BJ (cell line): ENCODE measurements around the gene HSPD1. TPM values are rescaled to one million over a fixed set of nuclear protein-coding genes. Genes with fewer than 3 reads are reported as not detected.
"Not testable (repeated sequence)": the region's sequence is repeated elsewhere in the genome, so short reads cannot be mapped to it uniquely, and the experiment has no call there.

Experiments used
- CTCF ChIA-PET: fragments of 350-600 bp; formaldehyde crosslinking; extraction: SDS; loops from one replicate; lab custom pipeline; 2021; ENCODE audit warnings: antibody characterized with exemption, inconsistent platforms; lab: Yijun Ruan, JAX
- POLR2A ChIA-PET: fragments of 300-600 bp; sonication (Branson Sonifier 250); formaldehyde crosslinking; extraction: SDS; loops from one replicate; lab custom pipeline; 2021; ENCODE audit warnings: antibody characterized with exemption; lab: Charles Lee
- DNase-seq: peaks from one replicate; pipeline ENCODE4 v3.0.0-alpha.2; 2011; ENCODE audit warnings: low read depth
- H3K27me3 ChIP-seq: 2 replicates; pipeline ENCODE4 v1.6.0; 2011; ENCODE audit warnings: low read length; ENCODE audit not compliant: control insufficient read depth, insufficient read depth
- H3K36me3 ChIP-seq: 2 replicates; pipeline ENCODE4 v1.5.1; 2011; ENCODE audit warnings: low read length; ENCODE audit not compliant: control insufficient read depth, insufficient read depth
- H3K4me3 ChIP-seq: 2 replicates; pipeline ENCODE4 v1.5.1; 2011; ENCODE audit warnings: low read depth, mild to moderate bottlenecking, control low read depth, low read length
- polyA plus RNA-seq: library from polyadenylated mRNA; depleted of rRNA; stranded (reverse); fragments of >200 nt; gene quantifications from 2 replicates; pipeline ENCODE4 v1.2.3, GENCODE V29; 2011
- TF ChIP-seq, protein P1 (sequence below): IDR thresholded peaks from 2 replicates; pipeline ENCODE4 v1.5.1; 2011; ENCODE audit warnings: low read depth, mild to moderate bottlenecking, control low read depth, inconsistent platforms, low read length, moderate library complexity; ENCODE audit not compliant: insufficient read depth

The HSPD1 gene
- polyA plus RNA-seq, 1 experiment = 85.5 TPM

DNA sequence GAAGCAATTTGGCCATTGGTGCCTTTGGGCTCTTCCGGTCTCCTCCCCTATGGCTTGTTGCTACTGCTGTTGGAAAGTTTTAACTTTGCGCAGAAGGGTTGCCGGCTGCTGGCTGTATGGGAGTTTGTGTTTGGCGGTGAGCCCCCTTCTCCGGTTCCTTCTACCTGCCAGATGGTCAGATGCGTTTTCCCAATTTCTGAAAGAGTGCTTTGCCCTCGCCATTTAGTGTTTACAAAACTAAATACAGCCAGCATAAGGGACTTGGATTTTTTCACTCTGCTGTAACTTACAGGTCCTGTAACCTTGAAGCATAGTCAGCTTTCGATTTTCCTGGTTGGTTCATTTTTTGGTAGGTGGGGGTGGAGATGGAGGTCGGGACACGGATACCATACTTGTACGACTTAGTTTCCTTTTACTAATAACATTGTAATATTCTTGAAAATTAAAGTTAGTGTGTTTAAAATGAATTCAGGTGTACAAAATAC is 45.7 kb downstream of the HSPD1 start:
- ChIA-PET POLR2A (interaction anchor here (0.5 kb wide), 1 partner anchor 12 kb away, joined by 3 read pairs; no protein-coding TSS in a partner anchor), CTCF (no interaction called here)
- H3K36me3 ChIP-seq = no peaks in the 10 kb centered on the region
- no peaks in the 10 kb centered on the region for H3K27me3 ChIP-seq
- peak overlapping the region; percentile 92 for H3K4me3 ChIP-seq
- TF ChIP-seq, protein P1, sequence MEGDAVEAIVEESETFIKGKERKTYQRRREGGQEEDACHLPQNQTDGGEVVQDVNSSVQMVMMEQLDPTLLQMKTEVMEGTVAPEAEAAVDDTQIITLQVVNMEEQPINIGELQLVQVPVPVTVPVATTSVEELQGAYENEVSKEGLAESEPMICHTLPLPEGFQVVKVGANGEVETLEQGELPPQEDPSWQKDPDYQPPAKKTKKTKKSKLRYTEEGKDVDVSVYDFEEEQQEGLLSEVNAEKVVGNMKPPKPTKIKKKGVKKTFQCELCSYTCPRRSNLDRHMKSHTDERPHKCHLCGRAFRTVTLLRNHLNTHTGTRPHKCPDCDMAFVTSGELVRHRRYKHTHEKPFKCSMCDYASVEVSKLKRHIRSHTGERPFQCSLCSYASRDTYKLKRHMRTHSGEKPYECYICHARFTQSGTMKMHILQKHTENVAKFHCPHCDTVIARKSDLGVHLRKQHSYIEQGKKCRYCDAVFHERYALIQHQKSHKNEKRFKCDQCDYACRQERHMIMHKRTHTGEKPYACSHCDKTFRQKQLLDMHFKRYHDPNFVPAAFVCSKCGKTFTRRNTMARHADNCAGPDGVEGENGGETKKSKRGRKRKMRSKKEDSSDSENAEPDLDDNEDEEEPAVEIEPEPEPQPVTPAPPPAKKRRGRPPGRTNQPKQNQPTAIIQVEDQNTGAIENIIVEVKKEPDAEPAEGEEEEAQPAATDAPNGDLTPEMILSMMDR = no peak
- DNase-seq = peak; percentile 61

DNA sequence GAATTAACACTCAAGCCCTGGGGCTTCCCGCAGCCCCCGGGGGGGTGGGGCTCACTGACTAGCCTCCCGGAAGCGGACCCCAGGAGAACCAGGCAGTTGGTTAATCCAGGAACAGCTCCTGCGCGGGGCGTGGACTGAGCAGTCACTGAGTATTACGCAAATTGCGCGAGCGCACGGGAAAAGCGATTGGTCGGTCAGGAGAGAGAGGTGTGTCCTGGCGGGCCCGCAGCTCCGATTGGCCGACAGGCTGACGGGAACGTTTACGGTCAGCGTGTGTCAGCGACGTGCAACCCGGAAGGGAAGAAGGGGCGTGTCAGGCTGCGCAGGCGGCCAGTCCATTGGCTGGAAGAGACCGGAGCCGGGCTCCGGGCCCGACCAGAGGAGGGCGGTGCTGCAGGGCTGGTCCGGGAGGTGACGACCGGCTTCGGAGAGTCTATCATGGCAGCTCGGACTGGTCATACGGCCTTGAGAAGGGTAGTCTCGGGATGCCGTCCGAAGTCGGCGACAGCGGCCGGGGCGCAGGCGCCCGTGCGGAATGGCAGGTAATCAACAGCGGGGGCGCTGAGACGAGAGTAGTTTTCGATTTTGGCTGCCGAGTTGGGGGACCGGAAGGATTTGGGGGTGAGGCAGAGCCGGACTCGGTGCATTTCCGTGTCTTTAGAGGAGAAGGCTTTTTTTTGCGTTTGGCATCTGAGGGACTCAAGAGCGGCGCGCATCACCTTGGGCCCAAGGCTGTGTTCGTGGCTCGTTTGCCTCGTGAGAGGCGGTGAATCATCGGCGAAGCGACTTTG is 46.3 kb downstream of the HSPD1 start, which contains the start of gene COQ10B:
Gene COQ10B (plus strand): TSS at position 430 of the 791 bp plus-strand sequence. CDS start 9 bp downstream, at position 439.
- ChIA-PET POLR2A (interaction anchor here (0.6 to 1.0 kb wide), 3 partner anchors 11 to 47 kb away, joined by 3 to 18 read pairs (median 4); partner anchors contain the start of genes HSPD1, HSPE1 and SF3B1), CTCF (no interaction called here)
- TF ChIP-seq, protein P1 = peak; percentile 47

DNA sequence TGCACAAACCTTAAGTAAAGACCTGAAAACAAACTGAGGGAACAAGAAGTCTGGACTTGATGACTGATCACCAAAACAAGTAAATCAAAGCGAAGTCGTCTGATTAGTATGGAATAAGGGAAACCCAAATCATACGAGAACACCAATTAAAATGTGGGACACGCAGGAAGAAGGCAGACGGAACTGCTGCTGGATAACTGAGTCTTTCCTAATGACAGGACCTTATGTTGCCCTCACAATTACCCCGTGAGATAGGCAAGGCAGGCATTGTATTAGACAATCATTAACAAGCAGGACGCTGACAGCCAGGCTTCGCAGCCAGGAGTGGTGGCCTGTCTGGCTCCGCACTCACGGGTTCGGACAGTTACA is 46.9 kb downstream of the HSPD1 start:
- H3K27me3 ChIP-seq = no peaks in the 10 kb centered on the region
- DNase-seq = no peak
- CTCF ChIA-PET = no interaction called here
- H3K36me3 ChIP-seq = no peaks in the 10 kb centered on the region
- peak overlapping the region; percentile 53 for H3K4me3 ChIP-seq
- POLR2A ChIA-PET = interaction anchor here (0.6 to 1.0 kb wide), 3 partner anchors 11 to 47 kb away, joined by 3 to 18 read pairs (median 4); partner anchors contain the start of genes HSPD1, HSPE1 and SF3B1
- TF ChIP-seq, protein P1 = no peak

More for the DNA sequence above, 46.3 kb downstream of the HSPD1 start, which contains the start of gene COQ10B:
- DNase-seq = peak; percentile 99
- no peaks in the 10 kb centered on the region for H3K27me3 ChIP-seq
- peak within 1 kb of the TSS; percentile 92 for H3K4me3 ChIP-seq
- no peaks in the 10 kb centered on the region for H3K36me3 ChIP-seq

DNA sequence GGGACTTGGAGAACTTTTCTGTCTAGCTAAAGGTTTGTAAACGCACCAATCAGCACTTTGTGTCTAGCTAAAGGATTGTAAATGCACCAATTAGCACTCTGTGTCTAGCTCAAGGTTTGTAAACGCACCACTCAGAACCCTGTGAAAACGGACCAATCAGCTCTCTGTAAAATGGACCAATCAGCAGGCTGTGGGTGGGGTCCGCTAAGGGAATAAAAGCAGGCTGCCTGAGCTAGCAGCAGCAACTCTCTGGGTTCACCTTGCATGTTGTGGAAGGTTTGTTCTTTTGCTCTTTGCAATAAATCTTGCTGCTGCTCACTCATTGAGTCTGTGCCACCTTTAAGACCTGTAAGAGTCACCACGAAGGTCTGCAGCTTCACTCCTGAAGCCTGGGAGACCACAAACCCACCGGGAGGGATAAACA is 48.7 kb downstream of the HSPD1 start:
- DNase-seq, H3K27me3 ChIP-seq, CTCF ChIA-PET, H3K4me3 ChIP-seq, POLR2A ChIA-PET, H3K36me3 ChIP-seq: not testable (repeated sequence)

DNA sequence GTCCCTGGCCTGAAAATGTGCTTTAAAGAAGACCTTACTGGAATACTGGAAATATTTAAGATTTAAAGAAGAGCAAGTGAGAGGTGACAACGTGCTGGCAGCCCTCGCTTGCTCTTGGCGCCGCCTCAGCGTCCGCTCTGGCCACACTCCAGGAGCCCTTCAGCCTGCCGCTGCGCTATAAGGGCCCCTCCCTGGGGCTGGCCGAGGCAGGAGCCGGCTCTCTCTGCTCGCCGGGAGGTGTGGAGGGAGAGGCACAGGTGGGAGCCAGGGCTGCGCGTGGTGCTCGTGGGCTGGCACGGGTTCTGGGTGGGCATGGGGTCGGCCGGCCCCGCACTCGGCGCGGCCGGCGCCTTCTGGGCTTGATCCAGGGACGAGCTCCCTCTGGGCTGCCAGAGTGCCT is 49.2 kb downstream of the HSPD1 start:
- ChIA-PET CTCF (no interaction called here), POLR2A (no interaction called here)
- Histone ChIP-seq H3K27me3 (no peaks in the 10 kb centered on the region), H3K4me3 (no peak overlapping the region), H3K36me3 (no peaks in the 10 kb centered on the region)
- TF ChIP-seq, protein P1 = no peak
- no peak for DNase-seq
